ENCODE data around the gene CLIP1.
A peak's percentile ranks its signal among the peaks of the same experiment; 100 is the strongest.

DNA sequence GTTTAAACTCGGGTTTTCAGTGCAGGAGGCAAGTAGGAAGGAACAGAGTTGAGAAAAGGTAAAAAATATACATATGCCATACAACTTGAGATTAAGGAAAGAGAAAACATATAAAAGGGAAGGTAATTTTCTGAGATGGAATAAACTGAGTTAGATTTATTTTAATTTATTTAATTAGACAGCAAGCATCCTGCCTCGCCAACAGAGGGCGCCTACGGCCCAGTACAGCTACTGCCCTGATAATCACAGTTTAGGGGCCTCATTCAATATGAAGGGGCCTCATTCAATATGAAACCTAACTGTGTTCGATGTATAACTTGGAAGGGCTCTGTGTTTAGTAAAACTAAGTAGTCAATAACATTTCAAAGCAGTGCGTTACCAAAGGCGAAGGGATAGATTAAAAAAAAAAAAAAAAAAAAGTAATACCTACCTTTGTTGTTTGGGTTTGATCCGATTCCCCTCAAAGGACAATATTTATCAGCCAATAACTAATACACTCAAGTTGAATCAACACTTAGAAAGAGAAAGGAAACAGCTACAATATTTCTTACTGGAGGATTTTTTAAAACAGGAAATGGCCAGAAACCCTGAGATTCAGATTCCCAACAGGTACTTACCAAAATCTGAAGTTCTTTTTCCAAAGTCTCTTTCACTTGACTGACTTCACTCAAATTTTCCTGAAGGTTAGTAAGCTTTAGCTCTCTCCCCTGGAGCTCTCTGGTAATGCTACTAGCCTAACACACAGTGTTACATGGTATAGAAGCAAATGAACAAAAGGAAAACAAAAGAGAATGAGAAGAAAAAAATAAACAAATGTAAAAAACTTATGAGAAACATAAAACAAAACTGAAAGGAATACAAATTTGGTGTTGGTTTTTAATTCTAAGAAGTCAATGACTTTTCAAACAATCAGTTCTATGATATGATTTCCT lies 86.2 kb downstream of the CLIP1 start:
- TF ChIP-seq, protein P1, sequence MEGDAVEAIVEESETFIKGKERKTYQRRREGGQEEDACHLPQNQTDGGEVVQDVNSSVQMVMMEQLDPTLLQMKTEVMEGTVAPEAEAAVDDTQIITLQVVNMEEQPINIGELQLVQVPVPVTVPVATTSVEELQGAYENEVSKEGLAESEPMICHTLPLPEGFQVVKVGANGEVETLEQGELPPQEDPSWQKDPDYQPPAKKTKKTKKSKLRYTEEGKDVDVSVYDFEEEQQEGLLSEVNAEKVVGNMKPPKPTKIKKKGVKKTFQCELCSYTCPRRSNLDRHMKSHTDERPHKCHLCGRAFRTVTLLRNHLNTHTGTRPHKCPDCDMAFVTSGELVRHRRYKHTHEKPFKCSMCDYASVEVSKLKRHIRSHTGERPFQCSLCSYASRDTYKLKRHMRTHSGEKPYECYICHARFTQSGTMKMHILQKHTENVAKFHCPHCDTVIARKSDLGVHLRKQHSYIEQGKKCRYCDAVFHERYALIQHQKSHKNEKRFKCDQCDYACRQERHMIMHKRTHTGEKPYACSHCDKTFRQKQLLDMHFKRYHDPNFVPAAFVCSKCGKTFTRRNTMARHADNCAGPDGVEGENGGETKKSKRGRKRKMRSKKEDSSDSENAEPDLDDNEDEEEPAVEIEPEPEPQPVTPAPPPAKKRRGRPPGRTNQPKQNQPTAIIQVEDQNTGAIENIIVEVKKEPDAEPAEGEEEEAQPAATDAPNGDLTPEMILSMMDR (IDR thresholded peaks at IDR 0.05; ENCODE audit: low read length) = peak; percentile 43
- TF ChIP-seq EZH2 (optimal IDR thresholded peaks at IDR 0.05; ENCODE audit: low read depth, low read length) = no peak
